ENCODE measurements around the gene RAB17.
"Not testable (repeated sequence)": the region's sequence is repeated elsewhere in the genome, so short reads cannot be mapped to it uniquely, and the experiment has no call there.

Gene RAB17

GRCh38 chr2:237614151-237614720, 23.7 kb upstream of the RAB17 start:
- TF ChIP-seq CTCF (conservative IDR thresholded peaks at IDR 0.05; ENCODE audit: low read depth, low read length): peak; percentile 20
- no peak overlapping the region for H3K4me3 ChIP-seq (ENCODE audit: low read depth, low read length)
- peak; percentile 58 for DNase-seq (ENCODE audit: low read depth)

- no peak overlapping the region for H3K4me3 ChIP-seq (ENCODE audit: low read depth, low read length)
- no peak for TF ChIP-seq CTCF (conservative IDR thresholded peaks at IDR 0.05; ENCODE audit: low read depth, low read length)
- no peak for DNase-seq (ENCODE audit: low read depth)
Measured at GRCh38 chr2:237613679-237614078, 23.1 kb upstream of the RAB17 start.

- TF ChIP-seq CTCF (conservative IDR thresholded peaks at IDR 0.05; ENCODE audit: low read depth, low read length): no peak
- H3K4me3 ChIP-seq (ENCODE audit: low read depth, low read length): no peak overlapping the region
- DNase-seq (ENCODE audit: low read depth): no peak
Measured at GRCh38 chr2:237612527-237613357, 22.2 kb upstream of the RAB17 start.

- not testable (repeated sequence) for H3K4me3 ChIP-seq (ENCODE audit: low read depth, low read length); DNase-seq (ENCODE audit: low read depth)
Measured at GRCh38 chr2:237606522-237606921, 16.0 kb upstream of the RAB17 start.

- TF ChIP-seq CTCF (conservative IDR thresholded peaks at IDR 0.05; ENCODE audit: low read depth, low read length): peak; percentile 45
- H3K4me3 ChIP-seq (ENCODE audit: low read depth, low read length): no peak overlapping the region
- no peak for DNase-seq (ENCODE audit: low read depth)
Measured at GRCh38 chr2:237604960-237605359, 14.4 kb upstream of the RAB17 start.

GRCh38 chr2:237604391-237604790, 13.9 kb upstream of the RAB17 start:
- H3K4me3 ChIP-seq (ENCODE audit: low read depth, low read length): no peak overlapping the region
- DNase-seq (ENCODE audit: low read depth): no peak
- no peak for TF ChIP-seq CTCF (conservative IDR thresholded peaks at IDR 0.05; ENCODE audit: low read depth, low read length)

- TF ChIP-seq CTCF (conservative IDR thresholded peaks at IDR 0.05; ENCODE audit: low read depth, low read length): no peak
- H3K4me3 ChIP-seq (ENCODE audit: low read depth, low read length): peak overlapping the region; percentile 17
- DNase-seq (ENCODE audit: low read depth): peak; percentile 82
Measured at GRCh38 chr2:237603718-237604362, 13.3 kb upstream of the RAB17 start.
